Measurements from ENCODE around the gene ITGAE. TPM values are rescaled to one million over a fixed set of nuclear protein-coding genes. Genes with fewer than 3 reads are reported as not detected.

ITGAE gene
- polyA plus RNA-seq, 2 of the 4 experiments (the other 2 are of a cell fraction): 154 to 156 TPM

DNA sequence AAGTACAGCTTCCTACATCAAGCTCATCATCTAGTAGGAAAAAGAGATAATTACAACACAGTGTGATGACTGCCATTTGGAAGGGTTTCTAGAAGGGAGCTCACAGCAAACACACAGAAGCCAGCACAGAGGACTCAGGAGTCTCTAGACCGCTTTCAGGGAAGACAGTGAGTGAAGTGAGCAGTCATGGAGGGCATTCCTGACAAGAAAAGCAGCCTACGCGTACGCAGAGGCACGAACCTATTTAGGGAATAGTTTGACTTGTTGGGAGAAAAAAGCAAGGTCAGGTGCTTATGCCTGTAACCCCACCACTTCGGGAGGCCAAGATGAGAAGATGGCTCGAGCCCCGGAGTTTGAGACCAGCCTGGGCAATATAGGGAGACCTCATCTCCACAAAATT, 85.7 kb downstream of the ITGAE start:
- Histone ChIP-seq H3K9me3 (no peaks in the 10 kb centered on the region), H3K4me3 (no peak overlapping the region), H3K27ac (no peak overlapping the region), H3K4me2 (no peak overlapping the region), H3K4me1 (peaks cover 11% of the 10 kb centered on the region)
- FAIRE-seq (no peak), ATAC-seq (no peak), DNase-seq (ENCODE audit: low read depth in 1 of 2, low spot score in 1 of 2) (no peak)
- TF ChIP-seq MAZ (IDR thresholded peaks at IDR 0.05; ENCODE audit: borderline replicate concordance, low read depth, low read length) (no peak), RFX5 (IDR thresholded peaks at IDR 0.05) (no peak), GATA3 (IDR thresholded peaks at IDR 0.05; ENCODE audit: borderline replicate concordance) (no peak), ZNF302 (CRISPR knock-in tag; IDR thresholded peaks at IDR 0.05) (no peak), HOXA7 (CRISPR knock-in tag; IDR thresholded peaks at IDR 0.05) (no peak), CBX2 (IDR thresholded peaks at IDR 0.05; ENCODE audit: borderline replicate concordance, low read depth) (no peak), ZSCAN20 (CRISPR knock-in tag; IDR thresholded peaks at IDR 0.05) (no peak), FOXS1 (CRISPR knock-in tag; IDR thresholded peaks at IDR 0.05) (no peak)
- TF ChIP-seq, protein P1, sequence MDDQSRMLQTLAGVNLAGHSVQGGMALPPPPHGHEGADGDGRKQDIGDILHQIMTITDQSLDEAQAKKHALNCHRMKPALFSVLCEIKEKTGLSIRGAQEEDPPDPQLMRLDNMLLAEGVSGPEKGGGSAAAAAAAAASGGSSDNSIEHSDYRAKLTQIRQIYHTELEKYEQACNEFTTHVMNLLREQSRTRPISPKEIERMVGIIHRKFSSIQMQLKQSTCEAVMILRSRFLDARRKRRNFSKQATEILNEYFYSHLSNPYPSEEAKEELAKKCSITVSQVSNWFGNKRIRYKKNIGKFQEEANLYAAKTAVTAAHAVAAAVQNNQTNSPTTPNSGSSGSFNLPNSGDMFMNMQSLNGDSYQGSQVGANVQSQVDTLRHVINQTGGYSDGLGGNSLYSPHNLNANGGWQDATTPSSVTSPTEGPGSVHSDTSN (IDR thresholded peaks at IDR 0.05): no peak
- TF ChIP-seq, protein P2, sequence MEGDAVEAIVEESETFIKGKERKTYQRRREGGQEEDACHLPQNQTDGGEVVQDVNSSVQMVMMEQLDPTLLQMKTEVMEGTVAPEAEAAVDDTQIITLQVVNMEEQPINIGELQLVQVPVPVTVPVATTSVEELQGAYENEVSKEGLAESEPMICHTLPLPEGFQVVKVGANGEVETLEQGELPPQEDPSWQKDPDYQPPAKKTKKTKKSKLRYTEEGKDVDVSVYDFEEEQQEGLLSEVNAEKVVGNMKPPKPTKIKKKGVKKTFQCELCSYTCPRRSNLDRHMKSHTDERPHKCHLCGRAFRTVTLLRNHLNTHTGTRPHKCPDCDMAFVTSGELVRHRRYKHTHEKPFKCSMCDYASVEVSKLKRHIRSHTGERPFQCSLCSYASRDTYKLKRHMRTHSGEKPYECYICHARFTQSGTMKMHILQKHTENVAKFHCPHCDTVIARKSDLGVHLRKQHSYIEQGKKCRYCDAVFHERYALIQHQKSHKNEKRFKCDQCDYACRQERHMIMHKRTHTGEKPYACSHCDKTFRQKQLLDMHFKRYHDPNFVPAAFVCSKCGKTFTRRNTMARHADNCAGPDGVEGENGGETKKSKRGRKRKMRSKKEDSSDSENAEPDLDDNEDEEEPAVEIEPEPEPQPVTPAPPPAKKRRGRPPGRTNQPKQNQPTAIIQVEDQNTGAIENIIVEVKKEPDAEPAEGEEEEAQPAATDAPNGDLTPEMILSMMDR (IDR thresholded peaks at IDR 0.05): no peak
- TF ChIP-seq, protein P3, sequence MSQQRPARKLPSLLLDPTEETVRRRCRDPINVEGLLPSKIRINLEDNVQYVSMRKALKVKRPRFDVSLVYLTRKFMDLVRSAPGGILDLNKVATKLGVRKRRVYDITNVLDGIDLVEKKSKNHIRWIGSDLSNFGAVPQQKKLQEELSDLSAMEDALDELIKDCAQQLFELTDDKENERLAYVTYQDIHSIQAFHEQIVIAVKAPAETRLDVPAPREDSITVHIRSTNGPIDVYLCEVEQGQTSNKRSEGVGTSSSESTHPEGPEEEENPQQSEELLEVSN (IDR thresholded peaks at IDR 0.05; ENCODE audit: borderline replicate concordance, low read depth): no peak
- 88% methylated on average over 8 of the region's 8 CpGs for WGBS (ENCODE audit: missing lambda C conversion rate)
- ChIA-PET CTCF (interaction anchor here (1.4 to 2.3 kb wide), 4 partner anchors 9 to 32 kb away, joined by 4 to 6 read pairs (median 6); no protein-coding TSS in a partner anchor), POLR2A (no interaction called here)

DNA sequence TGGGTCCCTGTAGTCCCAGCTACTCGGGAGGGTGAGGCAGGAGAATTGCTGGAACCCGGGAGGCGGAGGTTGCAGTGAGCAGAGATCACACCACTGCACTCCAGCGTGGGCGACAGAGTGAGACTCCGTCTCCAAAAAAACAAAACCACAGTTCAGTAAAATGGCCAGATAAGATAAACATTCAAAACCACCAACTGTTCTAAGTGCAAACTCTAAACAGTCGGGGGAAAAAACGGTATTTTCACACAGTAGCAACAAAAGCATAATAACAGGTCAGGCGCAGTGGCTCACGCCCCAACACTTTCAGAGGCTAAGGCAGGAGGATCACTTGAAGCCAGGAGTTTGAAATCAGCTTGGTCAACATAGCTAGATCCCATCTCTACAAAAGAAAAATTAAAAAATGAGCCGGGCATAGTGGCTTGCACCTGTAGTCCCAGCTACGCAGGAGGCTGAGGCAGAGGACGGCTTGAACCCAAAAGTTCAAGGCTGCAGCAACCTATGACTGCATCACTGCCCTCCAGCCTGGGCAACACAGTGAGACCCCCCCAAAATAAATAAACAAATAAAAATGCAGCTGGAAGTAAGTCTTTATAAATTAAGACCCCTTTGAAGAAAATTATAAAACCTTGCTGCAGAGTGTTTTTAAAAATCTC, 88.1 kb downstream of the ITGAE start:
- Histone ChIP-seq H3K27ac (no peak overlapping the region), H3K4me3 (no peak overlapping the region), H3K4me2 (no peak overlapping the region), H3K9me3 (no peaks in the 10 kb centered on the region), H3K4me1 (no peaks in the 10 kb centered on the region)
- no peak for DNase-seq (ENCODE audit: low read depth in 1 of 2, low spot score in 1 of 2)
- CTCF ChIA-PET: interaction anchor here (1.1 to 3.4 kb wide), 4 partner anchors 25 to 133 kb away, joined by 3 to 10 read pairs (median 4); partner anchors contain the start of gene NCBP3
- FAIRE-seq: no peak
- TF ChIP-seq PHF8 (IDR thresholded peaks at IDR 0.05; ENCODE audit: borderline replicate concordance, low read depth): no peak
- no peak for TF ChIP-seq MAZ (IDR thresholded peaks at IDR 0.05; ENCODE audit: borderline replicate concordance, low read depth, low read length)
- TF ChIP-seq, protein P4, sequence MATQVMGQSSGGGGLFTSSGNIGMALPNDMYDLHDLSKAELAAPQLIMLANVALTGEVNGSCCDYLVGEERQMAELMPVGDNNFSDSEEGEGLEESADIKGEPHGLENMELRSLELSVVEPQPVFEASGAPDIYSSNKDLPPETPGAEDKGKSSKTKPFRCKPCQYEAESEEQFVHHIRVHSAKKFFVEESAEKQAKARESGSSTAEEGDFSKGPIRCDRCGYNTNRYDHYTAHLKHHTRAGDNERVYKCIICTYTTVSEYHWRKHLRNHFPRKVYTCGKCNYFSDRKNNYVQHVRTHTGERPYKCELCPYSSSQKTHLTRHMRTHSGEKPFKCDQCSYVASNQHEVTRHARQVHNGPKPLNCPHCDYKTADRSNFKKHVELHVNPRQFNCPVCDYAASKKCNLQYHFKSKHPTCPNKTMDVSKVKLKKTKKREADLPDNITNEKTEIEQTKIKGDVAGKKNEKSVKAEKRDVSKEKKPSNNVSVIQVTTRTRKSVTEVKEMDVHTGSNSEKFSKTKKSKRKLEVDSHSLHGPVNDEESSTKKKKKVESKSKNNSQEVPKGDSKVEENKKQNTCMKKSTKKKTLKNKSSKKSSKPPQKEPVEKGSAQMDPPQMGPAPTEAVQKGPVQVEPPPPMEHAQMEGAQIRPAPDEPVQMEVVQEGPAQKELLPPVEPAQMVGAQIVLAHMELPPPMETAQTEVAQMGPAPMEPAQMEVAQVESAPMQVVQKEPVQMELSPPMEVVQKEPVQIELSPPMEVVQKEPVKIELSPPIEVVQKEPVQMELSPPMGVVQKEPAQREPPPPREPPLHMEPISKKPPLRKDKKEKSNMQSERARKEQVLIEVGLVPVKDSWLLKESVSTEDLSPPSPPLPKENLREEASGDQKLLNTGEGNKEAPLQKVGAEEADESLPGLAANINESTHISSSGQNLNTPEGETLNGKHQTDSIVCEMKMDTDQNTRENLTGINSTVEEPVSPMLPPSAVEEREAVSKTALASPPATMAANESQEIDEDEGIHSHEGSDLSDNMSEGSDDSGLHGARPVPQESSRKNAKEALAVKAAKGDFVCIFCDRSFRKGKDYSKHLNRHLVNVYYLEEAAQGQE (IDR thresholded peaks at IDR 0.05): no peak
- TF ChIP-seq RNF2 (IDR thresholded peaks at IDR 0.05; ENCODE audit: borderline replicate concordance, low read depth): no peak
- TF ChIP-seq, protein P5, sequence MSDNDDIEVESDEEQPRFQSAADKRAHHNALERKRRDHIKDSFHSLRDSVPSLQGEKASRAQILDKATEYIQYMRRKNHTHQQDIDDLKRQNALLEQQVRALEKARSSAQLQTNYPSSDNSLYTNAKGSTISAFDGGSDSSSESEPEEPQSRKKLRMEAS (IDR thresholded peaks at IDR 0.05): no peak
- no peak for TF ChIP-seq HDAC2 (IDR thresholded peaks at IDR 0.05)
- TF ChIP-seq CEBPB (IDR thresholded peaks at IDR 0.05): no peak
- TF ChIP-seq MAFK (IDR thresholded peaks at IDR 0.05; ENCODE audit: partially characterized antibody): no peak
- TF ChIP-seq, protein P3 (IDR thresholded peaks at IDR 0.05; ENCODE audit: borderline replicate concordance, low read depth): no peak
- TF ChIP-seq, protein P6, sequence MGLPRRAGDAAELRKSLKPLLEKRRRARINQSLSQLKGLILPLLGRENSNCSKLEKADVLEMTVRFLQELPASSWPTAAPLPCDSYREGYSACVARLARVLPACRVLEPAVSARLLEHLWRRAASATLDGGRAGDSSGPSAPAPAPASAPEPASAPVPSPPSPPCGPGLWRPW (IDR thresholded peaks at IDR 0.05): no peak
- no peak for TF ChIP-seq CBX2 (IDR thresholded peaks at IDR 0.05; ENCODE audit: borderline replicate concordance, low read depth)
- TF ChIP-seq POLR2A (IDR thresholded peaks at IDR 0.05; ENCODE audit: low read length): no peak
- TF ChIP-seq EP300 (IDR thresholded peaks at IDR 0.05): no peak
- TF ChIP-seq TP53 (CRISPR knock-in tag; IDR thresholded peaks at IDR 0.05): no peak
- no peak for TF ChIP-seq FOXS1 (CRISPR knock-in tag; IDR thresholded peaks at IDR 0.05)
- TF ChIP-seq POLR2AphosphoS2 (conservative IDR thresholded peaks at IDR 0.05; ENCODE audit: low read length): no peak
- TF ChIP-seq RAD21 (conservative IDR thresholded peaks at IDR 0.05 in 1 of 2, IDR thresholded peaks at IDR 0.05 in 1 of 2): no peak
- POLR2A ChIA-PET: no interaction called here
- ATAC-seq: no peak
- WGBS (ENCODE audit: missing lambda C conversion rate): 83% methylated on average over 13 of the region's 13 CpGs

Data from A549 (cell line).